Kasumi-1 (cell line): ENCODE measurements around the gene UBAC1.

Experiments
- DNase-seq, 2 experiments: peaks; one replicate each; lab custom pipeline; 2025; lab: John Stamatoyannopoulos, UW

UBAC1 gene, protein sequence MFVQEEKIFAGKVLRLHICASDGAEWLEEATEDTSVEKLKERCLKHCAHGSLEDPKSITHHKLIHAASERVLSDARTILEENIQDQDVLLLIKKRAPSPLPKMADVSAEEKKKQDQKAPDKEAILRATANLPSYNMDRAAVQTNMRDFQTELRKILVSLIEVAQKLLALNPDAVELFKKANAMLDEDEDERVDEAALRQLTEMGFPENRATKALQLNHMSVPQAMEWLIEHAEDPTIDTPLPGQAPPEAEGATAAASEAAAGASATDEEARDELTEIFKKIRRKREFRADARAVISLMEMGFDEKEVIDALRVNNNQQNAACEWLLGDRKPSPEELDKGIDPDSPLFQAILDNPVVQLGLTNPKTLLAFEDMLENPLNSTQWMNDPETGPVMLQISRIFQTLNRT

GRCh38 chr9:135961277-135961715, at the start of gene UBAC1:
Gene UBAC1, minus strand, starts transcription at chr9:135961373. Its CDS starts 211 bp downstream, at chr9:135961162.
- DNase-seq: peak; percentile 91 to 93

- DNase-seq: no peak
Measured at GRCh38 chr9:136010615-136011361, 49.6 kb upstream of the UBAC1 start.

DNA sequence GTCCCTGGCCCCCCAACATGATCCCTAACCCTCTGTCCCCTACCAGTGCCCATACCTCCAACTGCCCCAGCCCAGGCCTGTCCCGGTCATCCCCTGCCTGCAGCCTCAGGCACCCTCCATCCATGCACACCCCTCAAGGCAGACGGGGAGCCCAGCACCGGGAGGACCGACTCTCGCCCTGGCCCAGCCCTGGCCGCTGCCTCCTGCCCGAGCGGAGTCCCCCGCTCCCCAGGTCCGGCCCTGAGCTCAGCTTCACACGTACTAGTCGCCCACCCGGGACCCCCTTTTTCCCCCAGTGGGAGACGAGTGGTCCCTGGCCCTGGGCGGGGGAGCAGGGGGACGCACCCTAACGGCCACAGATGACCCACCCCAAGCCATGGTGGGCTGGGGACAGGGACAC, 49.0 kb upstream of the UBAC1 start:
- DNase-seq: no peak

- no peak for DNase-seq
Measured at GRCh38 chr9:136009516-136009915, 48.3 kb upstream of the UBAC1 start.

GRCh38 chr9:136008693-136008997, 47.5 kb upstream of the UBAC1 start:
- DNase-seq: no peak

DNA sequence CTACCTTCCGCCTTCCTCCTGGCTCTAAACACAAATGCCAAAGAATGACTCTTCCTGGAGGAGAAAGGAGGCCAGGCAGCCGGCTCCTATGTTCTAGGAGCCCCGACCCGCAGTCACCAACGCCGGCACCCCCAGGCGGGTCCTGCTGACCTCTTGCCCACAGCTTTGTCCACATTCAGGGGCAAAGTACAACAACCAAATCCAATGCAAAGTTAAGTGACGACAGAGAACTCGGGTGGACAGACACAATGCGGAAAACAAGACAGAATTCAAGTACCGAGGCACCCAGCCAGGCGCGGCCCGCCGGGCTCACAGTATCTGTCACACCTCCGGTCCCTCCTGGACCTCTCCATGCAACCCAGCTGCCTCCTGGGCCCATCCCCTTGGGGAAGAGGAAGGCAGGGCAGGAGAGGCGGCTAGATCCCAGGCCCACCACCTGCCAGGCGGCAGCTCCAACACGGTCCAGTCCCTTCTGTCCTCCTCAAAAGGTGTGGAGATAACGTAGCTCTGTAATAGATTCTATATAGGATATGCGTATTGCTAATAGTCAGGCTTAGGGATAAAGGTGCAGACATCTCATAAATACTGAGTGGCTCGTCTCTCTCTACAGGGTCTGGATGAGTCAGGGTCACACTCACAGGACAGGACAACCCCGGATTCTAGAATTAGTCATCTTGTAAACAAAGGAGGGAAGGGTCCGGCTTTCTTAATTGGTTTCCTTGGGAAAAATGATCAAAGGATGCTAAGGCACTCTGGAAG, 46.9 kb upstream of the UBAC1 start:
- DNase-seq: no peak

DNA sequence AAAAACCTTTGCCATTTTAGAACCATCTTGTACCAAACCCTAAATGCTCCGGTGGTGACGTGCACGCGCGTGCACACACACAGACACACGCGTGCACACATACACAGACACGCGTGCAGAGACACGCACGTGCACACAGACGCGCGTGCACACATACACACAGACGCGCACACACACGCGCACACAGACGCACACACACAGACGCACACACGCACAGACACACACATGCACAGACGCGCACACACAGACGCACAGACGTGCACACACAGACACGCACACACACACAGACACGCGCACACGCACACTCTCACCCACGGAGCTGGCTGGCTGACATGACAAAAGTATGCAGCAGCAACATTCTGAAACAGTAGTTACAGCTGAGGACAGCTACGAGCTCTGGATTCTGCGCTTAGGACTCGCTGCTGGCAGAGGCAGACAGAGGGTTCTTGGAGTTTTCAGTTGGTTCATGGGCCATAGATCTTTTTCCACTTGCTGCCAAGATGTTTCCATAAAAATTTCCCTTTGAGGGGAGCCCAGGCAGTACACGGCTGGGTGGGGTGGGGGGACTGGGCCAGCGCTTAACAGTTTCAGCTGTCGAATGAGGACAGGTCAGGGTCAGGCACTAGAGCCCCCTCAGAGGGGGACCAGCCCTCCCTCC, 46.2 kb upstream of the UBAC1 start:
- no peak for DNase-seq

GRCh38 chr9:136006169-136006568, 45.0 kb upstream of the UBAC1 start:
- no peak for DNase-seq

DNA sequence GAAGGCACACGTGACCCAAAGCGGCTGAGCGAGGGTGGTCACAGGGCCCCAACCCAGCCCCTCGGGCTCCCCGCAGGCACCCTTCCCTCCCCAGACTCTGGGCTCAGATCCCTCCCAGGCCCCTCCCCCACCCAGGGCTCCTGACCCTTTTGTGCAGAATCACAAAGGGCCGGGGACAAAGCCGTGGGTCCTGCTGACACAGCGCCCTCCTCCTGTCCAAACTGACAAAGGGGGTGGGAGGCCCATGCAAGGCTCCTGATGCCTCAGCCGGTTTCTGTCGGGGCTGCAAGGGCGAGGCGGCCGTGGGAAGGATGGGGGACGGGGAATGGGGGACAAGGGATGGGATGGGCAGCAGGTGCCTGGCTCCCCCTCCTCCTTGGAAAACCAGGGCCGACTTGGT, 43.5 kb upstream of the UBAC1 start:
- DNase-seq: no peak

DNA sequence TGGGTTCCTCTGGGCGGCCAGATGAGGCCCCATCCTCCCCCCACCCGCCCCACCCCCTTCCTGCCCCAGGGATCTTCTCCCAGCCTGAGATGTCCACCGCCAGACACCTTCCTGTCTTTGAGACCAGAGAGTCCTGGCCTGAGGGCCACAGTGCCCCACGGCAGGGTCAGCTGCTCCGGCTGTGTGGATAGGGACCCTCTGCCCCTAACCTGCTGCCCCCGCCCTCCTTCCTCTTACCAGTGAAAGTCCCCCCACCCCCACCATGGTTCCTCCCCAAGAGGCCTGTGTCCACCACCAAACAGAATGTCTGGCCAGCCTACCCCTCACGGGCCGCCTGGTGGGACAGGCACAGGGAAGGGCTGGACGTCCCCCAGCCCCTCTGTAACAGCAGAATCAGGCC, 43.0 kb upstream of the UBAC1 start:
- no peak for DNase-seq

DNA sequence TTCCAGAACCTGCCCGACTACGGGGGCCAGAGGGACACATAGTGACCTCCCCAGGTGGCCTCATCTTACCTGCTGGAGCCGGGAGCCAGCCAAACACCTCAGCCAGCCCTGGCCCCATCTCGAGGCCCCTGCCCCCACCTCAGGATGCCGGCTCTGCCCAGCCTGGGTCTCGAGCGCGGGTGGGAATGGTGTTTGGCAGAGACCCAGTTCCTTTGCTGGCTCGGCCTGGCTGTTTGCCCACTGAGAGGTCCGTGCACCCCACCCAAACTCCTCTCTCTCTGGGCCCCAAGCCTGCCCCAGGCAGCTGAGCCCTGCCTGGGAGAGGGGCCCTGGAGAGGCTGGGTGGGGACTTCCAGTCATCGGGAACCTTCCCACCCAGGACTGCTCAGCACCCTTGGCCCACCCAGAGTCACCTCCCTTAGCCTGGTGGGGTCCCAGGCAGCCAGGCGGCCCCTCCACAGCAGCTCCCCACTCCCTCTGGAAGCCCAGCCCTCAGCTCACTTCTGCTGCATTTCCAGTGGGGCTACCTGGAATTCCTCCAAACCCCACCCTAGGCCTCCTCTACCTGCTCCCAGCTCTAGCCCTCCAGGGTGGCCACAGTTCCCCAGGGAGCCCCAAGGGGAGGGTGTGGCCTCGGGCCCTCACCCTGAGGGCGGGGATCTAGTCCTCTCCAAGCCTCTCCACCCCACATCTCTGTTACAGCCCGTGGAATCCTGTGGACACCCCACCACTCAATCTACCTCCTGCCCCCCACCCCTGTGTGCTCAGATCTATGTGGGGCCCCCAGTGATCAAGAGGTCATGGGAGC, 42.4 kb upstream of the UBAC1 start:
- DNase-seq: no peak

DNA sequence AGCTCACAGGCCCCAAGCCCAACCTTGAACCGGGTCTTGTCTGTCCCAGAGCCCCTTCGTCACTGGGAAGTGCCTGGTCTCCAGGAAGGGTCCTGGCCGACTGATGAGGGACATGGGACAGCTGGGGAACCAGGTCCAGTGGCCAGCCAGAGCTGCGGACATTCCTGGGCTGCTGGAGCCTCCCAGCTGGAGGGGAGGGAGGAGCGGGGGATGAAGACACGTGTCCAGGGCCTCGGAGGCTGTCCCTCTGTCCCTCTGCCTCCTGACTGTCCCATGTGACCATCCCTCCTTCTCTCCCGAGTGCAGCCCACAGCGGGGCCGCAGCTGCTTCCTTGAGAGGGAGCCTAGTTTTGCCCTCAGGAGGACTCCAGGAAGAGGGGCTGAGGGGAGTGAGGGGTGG, 41.7 kb upstream of the UBAC1 start:
- DNase-seq: no peak

DNA sequence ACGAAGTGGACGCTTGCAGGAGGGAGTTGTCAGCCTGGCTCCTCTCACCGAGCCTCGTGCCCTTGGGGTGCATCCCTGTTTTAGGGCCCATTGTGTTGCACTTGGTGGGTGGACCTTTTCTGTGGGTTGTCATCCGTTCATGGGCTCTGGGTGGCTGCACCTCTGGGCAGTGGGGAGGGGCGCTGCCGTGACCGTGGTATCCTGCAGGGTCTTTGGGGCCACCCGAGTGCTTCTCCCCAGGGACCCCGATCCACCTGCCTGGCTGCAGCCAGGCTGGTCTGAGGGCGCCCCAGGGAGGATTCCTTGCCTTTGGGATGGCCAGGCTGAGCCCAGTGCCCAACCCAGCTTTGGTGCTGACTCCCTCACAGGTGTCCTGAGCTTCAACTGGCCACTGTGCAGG, 41.0 kb upstream of the UBAC1 start:
- no peak for DNase-seq

DNA sequence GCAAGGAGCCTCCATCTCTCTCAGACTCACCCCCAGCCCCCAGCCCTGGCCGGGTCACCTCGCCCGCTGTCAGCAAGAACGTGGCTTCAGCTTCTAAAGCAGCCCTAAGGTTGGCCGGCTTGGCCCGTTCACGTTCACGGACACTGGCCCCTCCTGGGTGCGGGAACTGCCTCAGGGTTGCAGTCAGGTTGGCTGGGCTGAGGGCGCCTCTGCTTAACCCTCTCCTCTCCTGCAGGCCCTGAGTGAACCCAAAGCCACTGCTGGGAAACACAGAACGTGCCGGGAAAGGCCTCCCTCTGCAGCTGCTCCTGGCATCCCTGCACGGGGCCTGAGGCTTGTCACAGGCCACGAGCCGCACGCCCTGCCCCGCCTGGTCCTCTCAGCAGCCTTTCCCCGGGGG, 40.1 kb upstream of the UBAC1 start:
- DNase-seq: no peak

DNA sequence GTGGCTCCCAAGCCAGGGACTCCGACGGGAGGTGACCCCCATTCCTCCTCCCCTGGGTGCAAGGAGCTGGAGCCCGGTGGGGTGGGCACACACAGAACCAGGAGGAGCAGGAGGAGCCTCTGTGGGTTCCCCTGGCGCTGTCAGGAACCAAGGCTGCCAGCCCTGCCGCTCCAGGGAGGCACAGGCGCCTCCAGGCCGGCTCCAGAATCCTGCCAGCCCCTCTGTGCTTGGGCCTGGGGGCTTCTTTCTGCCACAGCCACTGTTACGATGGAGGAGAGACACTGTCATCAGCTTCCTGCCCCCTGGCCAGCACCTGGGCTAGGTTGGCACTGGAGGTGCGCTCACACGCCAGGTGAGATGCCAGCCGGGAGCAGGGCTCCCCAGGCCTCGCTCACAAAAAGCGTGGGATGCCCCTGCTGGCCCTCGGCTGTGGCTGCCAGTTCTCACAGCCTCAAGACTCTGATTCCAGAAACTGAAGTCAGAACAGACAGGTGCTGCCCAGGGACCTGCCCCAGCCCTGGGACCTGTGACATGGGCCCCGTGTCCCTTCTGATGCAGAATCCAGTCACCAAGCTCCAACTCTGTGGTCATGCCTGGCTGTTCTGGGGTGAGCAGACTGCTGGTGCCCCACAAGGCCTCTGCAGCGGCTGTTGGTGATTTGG, 37.4 kb upstream of the UBAC1 start:
- DNase-seq: no peak

GRCh38 chr9:135998016-135998380, 36.8 kb upstream of the UBAC1 start:
- no peak for DNase-seq

DNA sequence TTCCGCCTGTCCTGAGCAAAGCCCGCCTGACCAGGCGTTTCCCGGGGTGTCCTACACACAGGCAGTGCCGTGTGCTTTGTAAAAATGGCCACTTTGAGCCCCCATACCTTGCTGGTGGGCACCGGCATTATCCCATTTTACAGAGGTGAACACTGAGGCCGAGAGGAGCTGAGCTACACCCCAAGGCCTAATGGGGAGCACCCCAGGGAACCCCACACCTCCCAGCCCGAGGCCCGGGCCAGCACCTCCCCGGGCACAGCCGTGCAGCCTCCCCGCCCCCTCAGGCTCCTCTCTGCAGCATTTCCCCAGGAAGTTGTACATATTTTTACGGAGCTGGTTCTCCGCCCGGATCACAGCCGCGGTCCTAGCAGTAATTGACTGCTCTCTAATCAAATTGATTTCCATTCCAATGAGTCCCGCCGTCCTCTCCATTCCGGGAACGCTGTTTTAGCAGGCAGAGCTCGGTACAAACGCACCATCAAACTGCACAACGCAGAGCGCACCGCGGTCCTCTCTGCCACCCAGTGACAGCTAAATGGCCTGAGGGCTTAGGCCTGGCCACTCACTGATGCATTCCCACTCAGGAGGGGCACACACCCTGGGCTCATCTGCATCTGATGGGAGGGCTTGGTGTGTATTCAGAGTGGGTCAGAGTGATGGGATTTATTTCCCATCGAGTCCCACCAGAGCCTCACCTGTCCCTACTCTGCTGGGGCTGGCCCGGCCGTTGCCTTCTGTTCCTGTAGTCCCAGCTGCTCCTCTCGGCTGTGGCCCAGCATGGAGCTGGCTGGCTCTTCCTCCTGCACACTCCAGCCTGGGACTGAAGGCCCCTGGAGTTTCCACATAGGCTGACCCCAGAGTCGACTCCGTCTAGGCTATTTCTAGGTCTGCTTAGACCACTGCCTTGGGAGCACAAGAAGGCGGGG, 36.2 kb upstream of the UBAC1 start:
- DNase-seq: no peak

DNA sequence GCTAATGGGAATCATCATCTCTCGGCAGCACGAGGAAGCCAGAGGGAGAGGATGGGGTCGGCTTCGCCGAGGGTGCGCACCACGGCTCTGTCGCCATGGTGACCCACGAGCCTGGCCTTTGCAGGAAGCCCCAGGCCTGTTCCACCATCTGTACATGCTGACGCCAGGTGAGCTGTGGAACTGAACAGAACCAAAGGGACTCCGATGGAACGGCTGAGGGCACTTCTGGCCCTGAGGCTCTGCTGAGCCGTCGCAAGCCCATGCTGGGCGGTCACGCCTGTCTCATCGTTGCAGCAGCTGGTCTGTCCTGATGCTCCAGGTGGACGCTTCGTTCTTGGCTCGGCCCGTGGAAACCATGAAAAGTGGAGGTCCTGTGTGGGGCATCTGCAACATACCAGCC, 34.6 kb upstream of the UBAC1 start:
- DNase-seq: no peak

DNA sequence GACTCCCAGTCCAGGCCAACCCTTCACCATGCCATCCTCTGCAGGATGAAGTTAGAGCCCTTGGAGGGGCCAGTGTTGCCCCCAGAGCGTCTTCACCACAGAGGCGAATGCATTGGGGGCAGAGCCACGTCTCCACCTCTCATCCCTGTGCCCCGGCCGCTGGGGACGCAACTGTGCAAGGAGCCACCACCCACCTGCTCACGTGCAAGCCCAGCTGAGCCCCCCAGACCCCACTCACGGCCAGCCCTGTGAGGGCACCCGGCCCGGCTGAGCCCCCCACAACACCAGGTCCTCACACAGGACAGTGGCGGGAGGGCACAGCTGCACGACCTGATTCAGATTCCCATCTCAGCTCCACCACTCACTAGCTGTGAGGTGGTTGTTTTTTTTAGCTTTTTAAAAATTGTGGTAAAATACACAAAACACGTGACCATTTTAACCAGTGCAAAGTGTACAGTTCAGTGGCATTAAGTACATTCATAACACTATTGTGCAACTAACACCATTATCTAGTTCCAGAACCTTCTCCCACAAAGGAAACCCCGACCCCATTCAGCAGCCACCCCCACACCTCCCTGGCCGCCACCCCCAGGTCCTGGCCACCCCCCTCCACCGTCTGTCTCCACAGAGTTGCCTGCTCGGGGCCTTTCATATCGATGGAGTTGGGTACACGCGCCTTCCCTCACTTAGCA, 33.5 kb upstream of the UBAC1 start:
- no peak for DNase-seq
